Measurements from ENCODE around the gene ZBTB8A. TPM values are rescaled to one million over a fixed set of nuclear protein-coding genes. Genes with fewer than 3 reads are reported as not detected.

The ZBTB8A gene
- total and polyA plus RNA-seq, 2 of the 13 experiments (the other 11 are each of a cell fraction or from before 2014, with no cell fraction given): 1.3 to 3.7 TPM

GRCh38 chr1:32500387-32501209 lies 38.6 kb upstream of the ZBTB8A start (continued):
- no peak for TF ChIP-seq TBX3 (IDR thresholded peaks at IDR 0.05; ENCODE audit: borderline replicate concordance)
- peak; percentile 86 for TF ChIP-seq SKI (IDR thresholded peaks at IDR 0.05; ENCODE audit: partially characterized antibody)
- no peak for TF ChIP-seq TSC22D2 (CRISPR knock-in tag; IDR thresholded peaks at IDR 0.05; ENCODE audit: borderline replicate concordance)
- no peak for TF ChIP-seq KDM5A (IDR thresholded peaks at IDR 0.05; ENCODE audit: borderline replicate concordance, low read length)
- TF ChIP-seq RAD21 (CRISPR knock-in tag; IDR thresholded peaks at IDR 0.05): peak; percentile 50
- TF ChIP-seq TMF1 (CRISPR knock-in tag; IDR thresholded peaks at IDR 0.05; ENCODE audit: low read depth): 0 out of 2 replicates have a peak, but pooled peaks have one; percentile 42
- TF ChIP-seq ZNF530 (CRISPR knock-in tag; IDR thresholded peaks at IDR 0.05; ENCODE audit: low read depth): no peak
- no peak for TF ChIP-seq THAP7 (CRISPR knock-in tag; IDR thresholded peaks at IDR 0.05)
- no peak for TF ChIP-seq KMT2B (CRISPR knock-in tag; IDR thresholded peaks at IDR 0.05)
- no peak for TF ChIP-seq ARNT (IDR thresholded peaks at IDR 0.05)
- TF ChIP-seq HMGA1 (CRISPR knock-in tag; conservative IDR thresholded peaks at IDR 0.05): no peak
- TF ChIP-seq ZZZ3 (CRISPR knock-in tag; IDR thresholded peaks at IDR 0.05; ENCODE audit: borderline replicate concordance): no peak
- TF ChIP-seq CHD2 (IDR thresholded peaks at IDR 0.05; ENCODE audit: low read depth, low read length): no peak
- no peak for TF ChIP-seq FOXO1 (CRISPR knock-in tag; IDR thresholded peaks at IDR 0.05)
- peak; percentile 70 for TF ChIP-seq ZFY (CRISPR knock-in tag; IDR thresholded peaks at IDR 0.05)
- no peak for TF ChIP-seq ZSCAN25 (CRISPR knock-in tag; IDR thresholded peaks at IDR 0.05)
- TF ChIP-seq ZSCAN12 (CRISPR knock-in tag; IDR thresholded peaks at IDR 0.05): no peak
- no peak for TF ChIP-seq ZIK1 (CRISPR knock-in tag; IDR thresholded peaks at IDR 0.05; ENCODE audit: borderline replicate concordance, low read depth)
- peak; percentile 42; the same call in 1 of the 2 replicates for TF ChIP-seq HOXA3 (CRISPR knock-in tag; IDR thresholded peaks at IDR 0.05)
- TF ChIP-seq TOE1 (CRISPR knock-in tag; IDR thresholded peaks at IDR 0.05): no peak
- TF ChIP-seq HMG20B (CRISPR knock-in tag; conservative IDR thresholded peaks at IDR 0.05): no peak
- no peak for TF ChIP-seq MTA1 (CRISPR knock-in tag; IDR thresholded peaks at IDR 0.05; ENCODE audit: borderline replicate concordance)
- TF ChIP-seq ZNF354B (CRISPR knock-in tag; IDR thresholded peaks at IDR 0.05): no peak
- TF ChIP-seq ZNF720 (CRISPR knock-in tag; IDR thresholded peaks at IDR 0.05): no peak
- TF ChIP-seq CREBL2 (CRISPR knock-in tag; IDR thresholded peaks at IDR 0.05; ENCODE audit: borderline replicate concordance): peak; percentile 42; the same call in 1 of the 2 replicates
- peak; percentile 43; the same call in 1 of the 2 replicates for TF ChIP-seq SP4 (CRISPR knock-in tag; IDR thresholded peaks at IDR 0.05)
- TF ChIP-seq E2F1 (CRISPR knock-in tag; IDR thresholded peaks at IDR 0.05): no peak; the same call in 1 of the 2 replicates
- no peak for TF ChIP-seq ZNF24 (IDR thresholded peaks at IDR 0.05)
- no peak for TF ChIP-seq ZNF7 (CRISPR knock-in tag; IDR thresholded peaks at IDR 0.05)
- no peak for TF ChIP-seq CBX2 (IDR thresholded peaks at IDR 0.05; ENCODE audit: low read depth, low read length)
- no peak for TF ChIP-seq CBX2 (CRISPR knock-in tag; IDR thresholded peaks at IDR 0.05; ENCODE audit: low read depth)

All from HepG2 (cell line).